ENCODE results near the gene ALPP.
"Not testable (repeated sequence)": the region's sequence is repeated elsewhere in the genome, so short reads cannot be mapped to it uniquely, and the experiment has no call there.

ALPP gene

DNA sequence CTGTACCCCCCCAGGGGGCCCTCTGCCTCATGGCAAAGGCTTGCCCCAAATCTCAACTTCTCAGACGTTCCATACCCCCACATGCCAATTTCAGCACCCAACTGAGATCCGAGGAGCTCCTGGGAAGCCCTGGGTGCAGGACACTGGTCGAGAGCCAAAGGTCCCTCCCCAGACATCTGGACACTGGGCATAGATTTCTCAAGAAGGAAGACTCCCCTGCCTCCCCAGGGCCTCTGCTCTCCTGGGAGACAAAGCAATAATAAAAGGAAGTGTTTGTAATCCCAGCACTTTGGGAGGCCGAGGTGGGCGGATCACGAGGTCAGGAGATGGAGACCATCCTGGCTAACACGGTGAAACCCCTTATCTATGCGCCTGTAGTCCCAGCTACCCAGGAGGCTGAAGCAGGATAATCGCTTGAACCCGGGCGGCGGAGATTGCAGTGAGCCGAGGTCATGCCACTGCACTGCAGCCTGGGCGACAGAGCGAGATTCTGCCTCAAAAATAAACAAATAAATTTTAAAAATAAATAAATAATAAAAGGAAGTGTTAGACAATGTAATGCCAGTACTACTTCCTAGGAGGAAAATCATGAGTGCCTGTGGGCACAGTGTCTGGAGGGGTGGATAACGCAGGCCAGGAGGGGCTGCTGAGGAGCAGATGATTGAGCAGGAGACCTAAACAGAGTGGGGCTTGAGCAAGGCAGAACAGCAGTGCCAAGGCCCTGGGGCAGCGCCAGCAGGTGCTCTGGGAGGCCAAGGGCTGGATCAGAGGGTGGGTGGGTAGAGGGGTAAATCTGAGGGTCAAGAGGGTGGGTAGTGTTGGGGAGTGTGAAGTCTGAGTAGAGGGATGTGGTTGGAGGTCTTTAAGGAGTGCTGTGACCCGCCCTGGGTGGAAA lies 4.0 kb downstream of the ALPP start:
- no peak for DNase-seq

DNA sequence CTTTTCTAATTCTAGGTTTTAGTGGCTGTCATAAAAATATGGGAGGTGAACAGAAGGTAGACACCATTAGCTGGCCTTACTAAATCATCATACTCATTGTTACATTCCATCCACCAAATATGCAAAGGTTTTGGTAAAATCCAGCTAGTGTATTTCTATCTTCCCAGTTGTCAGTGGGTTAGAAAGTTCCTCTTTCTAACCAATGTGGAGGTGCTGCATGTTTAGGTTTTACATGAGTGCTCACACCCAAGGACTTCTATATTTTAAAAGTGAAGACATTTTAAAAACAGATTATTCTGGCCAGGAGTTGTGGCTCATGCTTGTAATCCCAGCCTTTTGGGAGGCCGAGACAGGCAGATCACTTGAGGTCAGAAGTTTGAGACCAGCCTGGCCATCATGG lies 5.9 kb downstream of the ALPP start:
- no peak for DNase-seq

DNA sequence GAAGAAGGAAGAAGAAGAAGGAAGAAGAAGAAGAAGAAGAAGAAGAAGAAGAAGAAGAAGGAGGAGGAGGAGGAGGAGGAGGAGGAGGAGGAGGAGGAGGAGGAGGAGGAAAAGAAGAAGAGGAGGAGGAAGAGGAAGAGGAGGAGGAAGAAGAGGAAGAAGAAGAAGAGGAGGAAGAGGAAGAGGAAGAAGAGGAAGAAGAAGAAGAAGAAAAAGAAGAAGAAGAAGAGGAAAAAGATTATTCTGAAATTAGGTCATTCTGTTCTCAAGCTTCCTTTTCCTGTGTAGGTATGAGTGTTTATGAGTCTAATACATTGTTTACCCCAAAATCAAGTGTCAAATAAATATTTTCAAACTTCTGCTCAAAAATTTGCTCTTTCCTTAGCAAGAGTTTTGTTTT lies 6.5 kb downstream of the ALPP start:
- DNase-seq: not testable (repeated sequence)

DNA sequence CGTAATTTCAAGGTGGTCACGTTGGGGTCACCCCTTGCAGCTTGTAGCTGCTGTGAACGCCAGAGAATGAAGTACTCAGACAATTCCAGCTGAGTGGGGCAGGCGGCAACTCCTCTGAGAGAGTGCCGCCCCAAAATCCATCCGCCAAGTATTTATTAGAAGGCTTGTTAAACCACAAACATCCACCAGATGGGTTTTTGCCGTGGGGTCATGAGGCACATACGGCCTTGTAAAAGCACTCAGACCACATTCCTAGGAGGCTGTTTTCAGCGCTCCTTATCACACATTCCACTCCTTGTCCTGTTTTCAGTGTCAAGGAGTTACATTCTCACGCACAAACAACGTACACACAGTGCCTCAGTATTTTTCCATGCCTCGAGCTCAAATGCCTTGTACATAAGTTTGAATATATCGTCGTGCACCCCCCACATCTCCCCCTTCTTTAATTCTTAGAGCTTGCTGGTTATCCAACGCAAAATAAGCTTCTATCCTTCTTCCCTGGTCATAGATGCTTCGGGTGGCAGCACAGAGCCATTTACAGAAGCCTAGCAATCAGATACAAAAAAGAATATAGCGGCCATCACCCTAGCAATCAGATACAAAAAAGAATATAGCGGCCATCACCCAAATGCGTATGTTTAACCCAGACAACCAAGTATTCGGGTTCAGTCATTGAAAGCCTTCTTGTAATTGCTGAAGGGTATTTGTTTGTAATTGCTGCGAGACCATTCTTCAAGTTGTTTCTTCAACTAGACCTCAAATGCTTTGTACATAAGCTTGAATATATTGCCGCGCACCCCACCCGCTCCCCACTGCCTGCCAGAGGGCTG lies 7.3 kb downstream of the ALPP start:
- no peak for DNase-seq

DNA sequence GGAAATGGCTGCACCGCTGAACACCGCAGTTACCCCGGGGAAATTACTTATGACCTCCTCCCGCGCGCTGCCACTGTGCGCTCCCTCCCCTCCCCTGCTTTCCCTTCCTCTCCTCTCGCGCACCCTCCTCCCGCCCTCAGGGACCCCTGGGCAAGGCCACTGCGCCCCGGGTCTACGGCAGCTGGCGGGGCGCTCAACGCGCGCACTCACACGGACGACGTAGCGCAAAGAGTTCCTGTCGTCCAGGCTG lies 7.9 kb downstream of the ALPP start:
- no peak for DNase-seq

DNA sequence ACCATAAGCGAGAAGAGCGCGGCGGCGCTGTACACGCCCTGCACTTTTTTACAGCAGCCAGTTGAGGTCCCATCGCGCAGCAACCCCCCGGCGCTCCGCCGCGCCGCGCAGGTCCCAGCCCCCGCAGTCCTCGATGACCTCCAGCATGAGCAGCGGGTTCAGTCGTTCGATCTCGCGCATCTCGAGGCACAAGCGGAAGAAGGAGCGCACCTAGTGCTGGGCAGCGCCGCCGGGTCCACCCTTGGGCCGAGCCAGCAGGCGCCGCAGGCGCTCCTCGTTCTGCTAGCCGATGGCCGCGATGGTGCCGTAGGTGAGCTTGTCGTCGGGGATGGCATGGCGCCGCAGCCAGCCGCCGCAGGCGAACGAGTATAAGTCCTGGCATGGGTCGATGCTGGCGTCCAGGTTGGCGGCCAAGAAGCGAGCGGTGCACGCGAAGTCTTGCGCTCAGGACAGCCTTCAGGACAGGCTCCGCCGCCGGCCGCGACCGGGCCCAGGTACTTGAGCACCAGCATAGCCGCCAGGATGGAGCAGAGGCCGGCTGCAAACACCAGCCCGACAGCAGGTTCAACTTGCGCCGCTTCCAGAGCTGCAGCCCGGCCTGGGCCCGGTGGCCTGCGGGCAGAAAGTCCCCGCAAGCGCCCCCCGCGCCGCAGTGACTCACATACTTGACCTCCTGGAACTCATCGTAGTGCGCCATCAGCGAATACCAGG lies 8.3 kb downstream of the ALPP start:
- no peak for DNase-seq

DNA sequence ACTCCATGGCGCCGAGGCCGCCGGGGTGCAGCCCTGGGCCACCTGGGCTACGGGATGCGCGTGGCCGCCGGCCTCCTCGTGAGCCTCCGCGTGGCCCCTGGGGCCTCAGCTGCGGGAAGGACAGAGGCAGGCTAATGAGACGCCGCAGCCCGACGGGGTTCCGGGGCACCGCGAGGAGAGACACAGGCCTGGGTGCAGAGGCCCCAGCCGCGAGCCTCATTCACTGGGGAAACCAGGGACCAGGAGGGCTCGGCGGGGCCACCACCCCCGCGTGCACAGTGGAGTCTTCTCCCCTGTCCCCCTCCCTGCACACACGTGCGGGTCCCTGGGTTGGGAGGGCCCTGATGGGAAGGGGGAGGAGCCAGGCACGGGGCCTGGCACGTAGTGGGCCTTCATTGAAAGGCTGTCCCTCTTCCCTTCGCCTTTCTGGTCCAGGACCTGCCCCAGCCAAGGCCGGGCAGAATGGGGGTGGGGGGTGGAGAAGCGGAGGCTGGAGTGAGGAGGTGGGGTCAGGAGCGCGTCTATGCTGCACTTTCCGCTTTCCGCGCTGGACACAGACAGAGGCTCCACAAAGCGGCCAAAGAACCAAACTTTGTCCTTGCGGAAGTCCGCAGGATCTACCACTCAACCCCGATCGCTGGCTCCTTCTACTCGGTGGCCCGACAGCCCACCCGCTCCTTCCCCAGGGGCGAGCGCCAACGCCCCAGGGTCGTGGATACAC lies 9.1 kb downstream of the ALPP start:
- no peak for DNase-seq

DNA sequence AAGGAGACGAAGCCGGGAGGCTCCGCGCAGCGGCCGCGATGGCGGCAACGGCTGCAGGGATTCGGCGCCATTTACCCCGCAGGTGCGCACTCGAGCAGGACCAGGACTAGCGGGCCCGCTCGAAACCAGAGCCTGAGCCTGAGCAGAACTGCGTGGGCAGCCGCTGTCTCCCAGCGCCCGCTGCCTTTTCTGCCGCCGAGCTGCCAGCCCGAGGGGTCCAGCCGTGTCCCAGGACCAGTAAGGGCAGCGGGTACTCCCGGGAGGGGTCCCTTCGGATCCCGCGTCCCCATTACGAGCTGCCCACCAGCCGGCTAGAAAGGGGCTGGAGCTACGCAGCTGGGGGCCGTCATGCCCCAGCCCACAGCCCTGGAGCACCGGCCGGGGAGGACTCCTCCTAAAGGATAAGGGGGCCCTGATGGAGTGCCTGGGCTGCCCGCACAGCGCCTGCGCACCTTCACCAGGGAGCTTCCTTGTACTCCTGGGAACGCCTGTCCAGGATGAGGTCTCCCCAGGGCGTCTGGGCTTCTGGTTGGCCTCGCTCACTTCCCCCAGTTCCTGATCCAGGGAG lies 9.9 kb downstream of the ALPP start:
- no peak for DNase-seq

DNA sequence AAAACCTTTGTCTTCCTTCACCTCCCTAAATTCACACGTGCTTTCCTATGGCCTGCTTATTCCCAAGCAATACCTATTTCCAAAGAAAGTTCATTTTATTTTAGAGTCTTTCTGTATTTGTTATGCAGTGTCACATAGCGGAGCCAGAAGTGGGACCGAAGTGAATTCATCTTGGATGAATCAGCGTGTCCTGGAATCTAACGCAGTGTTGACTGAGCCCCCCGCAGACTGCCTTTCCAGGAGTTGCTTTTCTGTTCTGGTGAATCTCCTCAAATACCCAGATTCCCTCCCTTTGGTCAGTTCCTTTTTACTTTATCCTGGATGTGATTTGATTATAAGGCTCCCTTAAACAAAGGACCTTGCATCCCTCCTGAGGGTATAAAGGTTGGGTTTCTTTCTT lies 10.8 kb downstream of the ALPP start:
- no peak for DNase-seq

DNA sequence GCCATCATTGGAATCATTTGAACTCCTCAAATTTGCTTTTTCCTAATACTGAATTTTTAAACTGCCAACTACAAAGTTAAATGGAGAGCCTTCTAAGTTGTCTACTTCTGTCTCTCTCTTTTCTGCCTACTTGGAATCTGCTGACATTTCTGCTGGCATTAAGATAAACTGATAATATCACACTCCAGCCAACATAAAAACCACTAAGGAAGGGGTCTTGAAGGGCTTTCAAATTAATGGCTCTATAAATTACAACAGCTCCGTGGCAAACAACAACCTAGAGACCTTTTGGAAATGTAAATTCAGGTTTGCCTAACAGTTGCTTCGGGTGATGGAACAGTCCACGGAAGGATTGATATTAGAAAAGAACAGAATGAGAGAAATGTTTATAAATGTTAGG lies 12.1 kb downstream of the ALPP start:
- DNase-seq: no peak

DNA sequence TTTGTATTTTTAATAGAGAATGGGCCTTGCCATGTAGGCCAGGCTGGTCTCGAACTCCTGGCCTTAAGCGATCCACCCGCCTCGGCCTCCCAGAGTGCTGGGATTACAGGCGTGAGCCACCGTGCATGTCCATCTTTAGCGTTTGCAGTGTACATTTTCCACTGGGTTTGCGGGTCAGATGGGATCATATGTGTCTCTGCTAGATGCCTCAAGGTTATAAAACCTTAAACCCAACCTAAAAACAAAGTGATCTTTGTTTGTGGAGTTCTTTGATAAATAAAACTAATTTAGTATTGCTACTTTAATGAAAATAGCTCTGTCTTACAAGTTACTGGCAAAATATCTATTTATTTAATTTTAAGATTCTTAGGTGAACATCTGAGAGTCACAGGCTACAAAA lies 15.0 kb downstream of the ALPP start:
- DNase-seq: no peak

DNA sequence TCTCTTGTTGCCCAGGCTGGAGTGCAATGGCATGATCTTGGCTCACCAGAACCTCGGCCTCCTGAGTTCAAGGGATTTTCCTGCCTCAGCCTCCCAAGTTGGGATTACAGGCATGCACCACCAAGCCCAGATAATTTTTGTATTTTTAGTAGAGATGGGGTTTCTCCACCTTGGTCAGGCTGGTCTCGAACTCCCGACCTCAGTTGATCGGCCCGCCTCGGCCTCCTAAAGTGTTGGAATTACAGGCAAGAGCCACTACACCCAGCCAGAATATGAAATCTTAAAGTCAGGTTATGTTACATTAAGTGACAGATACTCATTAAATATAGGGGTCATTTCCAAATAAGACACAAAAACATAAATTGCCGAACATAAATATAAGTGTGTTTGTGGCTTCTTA lies 15.9 kb downstream of the ALPP start:
- DNase-seq: not testable (repeated sequence)

DNA sequence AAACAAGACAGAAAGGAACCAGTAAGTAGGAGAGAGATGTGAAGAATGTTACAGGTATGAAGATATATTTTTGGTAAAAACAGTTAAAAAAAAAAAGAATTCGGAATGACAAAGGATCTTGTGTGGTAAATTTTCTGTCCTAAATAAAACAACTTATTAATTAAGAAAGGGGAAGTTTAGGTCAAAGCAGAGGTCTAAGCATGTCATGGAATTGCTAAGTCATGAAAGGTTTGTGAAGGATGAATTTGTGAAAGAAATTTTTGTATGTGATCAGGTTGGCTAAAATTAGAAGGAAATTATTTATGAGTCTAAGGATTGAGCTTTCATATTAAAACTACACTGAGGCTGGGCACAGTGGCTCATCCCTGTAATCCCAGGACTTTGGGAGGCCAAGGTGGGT lies 17.0 kb downstream of the ALPP start:
- no peak for DNase-seq

DNA sequence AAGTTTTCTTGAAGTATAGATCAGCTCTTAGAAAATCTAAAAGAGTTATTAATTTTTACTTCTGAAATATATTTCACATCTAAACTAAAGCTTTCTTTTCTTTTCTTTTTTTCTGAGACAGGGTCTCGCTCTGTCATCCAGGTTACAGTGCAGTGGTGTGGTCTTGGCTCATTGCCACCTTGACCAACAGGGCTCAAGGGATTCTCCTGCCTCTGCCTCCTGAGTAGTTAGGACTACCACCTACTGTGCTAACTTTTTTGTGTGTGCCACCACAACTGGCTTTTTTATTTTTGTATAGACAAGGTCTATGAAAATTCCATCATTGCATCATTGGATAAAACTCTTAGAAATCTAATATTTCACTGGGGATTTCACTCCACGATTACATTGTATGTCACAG lies 18.1 kb downstream of the ALPP start:
- no peak for DNase-seq

DNA sequence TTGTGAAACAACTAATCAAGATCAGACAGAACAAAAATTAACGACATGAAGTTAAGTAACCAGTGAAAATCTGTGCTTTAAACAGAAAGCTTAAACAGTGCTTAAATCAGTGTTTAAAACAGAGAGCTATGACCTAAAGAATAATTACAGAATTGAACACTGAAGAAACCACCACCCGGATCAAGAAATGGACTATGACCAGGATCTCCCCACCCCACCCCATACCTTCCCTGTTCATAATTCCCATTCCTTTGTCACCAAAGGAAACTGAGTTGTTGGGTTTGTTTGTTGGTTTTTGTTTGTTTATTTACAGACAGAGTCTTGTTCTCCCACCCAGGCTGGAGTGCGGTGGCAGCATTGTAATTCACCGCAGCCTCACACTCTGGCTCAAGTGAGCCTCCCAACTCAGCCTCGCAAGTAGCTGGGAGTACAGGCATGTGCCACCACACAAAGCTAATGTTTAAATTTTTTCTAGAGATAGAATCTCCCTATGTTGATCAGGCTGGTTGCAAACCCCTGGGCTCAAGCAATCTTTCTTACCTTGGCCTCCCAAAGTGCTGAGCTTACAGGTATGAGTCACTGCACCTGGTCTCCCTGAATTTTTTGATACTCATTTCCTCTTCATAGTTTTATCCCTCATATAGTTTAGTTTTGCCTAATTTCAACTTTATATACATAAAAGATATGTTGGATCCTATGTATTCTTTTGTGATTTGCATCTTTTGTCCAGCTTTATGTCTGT lies 19.9 kb downstream of the ALPP start:
- no peak for DNase-seq

DNA sequence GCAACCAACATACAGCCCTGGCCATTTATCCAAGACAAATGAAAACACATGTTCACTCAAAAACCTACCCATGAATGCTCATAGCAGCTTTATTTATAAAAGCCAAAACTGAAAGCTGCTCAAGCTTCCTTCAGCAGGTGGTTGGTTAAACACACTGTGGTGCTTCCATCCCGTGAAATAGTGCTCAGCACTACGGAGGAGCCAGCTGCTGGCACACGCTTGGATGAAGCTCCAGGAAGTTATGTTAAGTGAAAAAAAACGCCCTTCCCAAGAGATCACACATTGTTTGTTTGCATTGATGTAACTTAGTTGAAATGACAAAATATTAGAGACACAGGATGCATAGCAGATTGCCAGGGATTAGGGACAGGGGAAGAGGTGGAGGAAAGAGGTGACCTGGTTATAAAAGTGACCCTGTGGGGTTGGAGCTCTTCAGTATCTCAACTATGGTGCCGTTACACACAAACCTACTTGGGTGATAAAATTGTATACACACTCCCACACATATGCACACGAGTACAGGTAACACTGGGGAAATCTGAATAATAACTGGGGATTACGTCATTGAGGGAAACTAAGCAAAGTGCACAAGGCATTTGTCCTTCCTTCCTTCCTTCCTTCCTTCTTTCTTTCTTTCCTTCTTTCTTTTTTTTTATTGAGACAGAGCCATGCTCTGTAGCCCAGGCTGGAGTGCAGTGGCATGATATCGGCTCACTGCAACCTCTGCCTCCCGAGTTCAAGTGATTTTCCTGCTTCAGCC lies 21.9 kb downstream of the ALPP start:
- peak; percentile 46 for DNase-seq

DNA sequence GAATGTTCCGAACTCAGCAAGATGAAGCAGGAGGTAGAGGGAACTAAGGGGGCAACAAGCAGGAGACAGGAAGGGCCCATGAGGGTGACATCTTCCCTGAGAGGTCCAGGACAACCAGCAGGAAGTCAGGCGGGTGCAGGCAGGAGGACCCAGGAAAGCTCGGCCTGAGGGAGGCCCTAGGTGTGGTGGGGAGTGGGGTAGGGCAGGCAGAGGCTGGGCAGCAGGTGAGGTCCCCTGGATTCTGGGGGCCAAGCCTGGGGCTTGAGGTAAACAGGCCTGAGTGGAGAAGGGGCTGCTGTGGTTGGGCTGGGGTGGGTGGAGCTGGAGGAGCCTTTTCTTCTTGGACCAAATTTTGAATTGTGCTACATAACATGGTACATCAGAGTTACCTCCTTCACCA lies 24.0 kb downstream of the ALPP start:
- DNase-seq: no peak

DNA sequence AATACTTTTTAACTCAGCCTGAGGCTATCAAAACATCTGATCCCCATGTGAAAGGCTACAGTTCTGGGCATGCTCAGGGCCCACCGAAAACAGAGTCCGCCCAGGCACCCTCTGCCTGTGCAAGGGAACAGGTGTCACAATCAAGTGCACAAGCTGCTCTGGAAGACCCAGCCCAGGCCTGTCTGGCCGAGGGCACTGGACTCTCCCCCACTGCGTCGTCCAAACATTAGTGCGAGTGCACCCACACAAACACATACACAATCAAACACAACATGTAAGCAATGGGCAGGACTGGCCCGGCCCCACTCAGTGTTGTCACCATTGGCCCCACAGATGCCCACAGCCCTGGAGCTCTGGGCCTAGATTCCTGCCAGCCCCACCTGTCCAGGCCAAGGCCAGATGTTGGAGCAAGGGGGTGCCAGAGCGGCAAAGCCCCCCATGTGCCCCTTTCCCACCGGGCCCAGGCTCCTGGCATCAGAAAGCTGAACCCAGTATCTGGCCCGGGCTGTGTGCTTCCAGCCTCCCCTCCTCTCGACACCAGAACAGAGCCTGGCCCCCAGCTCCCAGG lies 27.5 kb downstream of the ALPP start:
- DNase-seq: no peak

DNA sequence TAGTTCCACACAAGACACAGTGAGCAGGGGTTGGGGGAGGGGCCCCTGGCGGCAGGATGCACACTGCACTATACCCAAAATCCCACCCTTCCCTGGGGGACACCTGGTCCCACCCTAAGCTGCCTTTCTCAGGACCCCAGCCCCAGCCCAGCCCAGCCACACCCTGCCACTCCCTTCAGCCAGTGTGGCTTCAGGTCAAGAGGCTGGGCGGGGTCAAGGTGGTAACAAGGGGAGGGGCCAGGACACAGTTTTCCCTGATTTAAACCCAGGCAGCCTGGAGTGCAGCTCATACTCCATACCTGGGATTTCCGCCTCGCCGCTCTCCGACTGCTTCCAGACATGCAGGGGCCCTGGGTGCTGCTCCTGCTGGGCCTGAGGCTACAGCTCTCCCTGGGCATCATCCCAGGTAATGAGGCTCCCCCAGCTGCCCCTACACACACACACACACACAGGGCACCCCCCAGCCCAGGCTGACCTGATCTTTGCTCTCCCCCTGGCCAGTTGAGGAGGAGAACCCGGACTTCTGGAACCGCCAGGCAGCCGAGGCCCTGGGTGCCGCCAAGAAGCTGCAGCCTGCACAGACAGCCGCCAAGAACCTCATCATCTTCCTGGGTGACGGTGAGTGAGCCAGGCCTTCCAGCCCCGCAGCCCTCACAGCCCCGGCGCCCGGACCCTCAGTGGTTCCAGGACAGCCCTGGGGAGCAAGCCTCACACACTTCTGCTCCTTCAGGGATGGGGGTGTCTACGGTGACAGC lies 28.2 kb downstream of the ALPP start, which contains the start of gene ALPG:
Gene ALPG, plus strand, starts transcription at position 289 of the 755 bp plus-strand sequence. Its CDS starts 51 bp downstream, at position 340.
- DNase-seq: no peak

Measured in NCI-H2171 (cell line).